Astrocyte (in vitro differentiated cells and primary cell): Measurements from ENCODE around the gene ATP9A.

ENCODE experiments used
- CTCF ChIP-seq: IDR thresholded peaks from 2 replicates; pipeline ENCODE4 v1.5.1; 2011; ENCODE audit warnings: low read depth, mild to moderate bottlenecking, inconsistent platforms, low read length, moderate library complexity; ENCODE audit not compliant: insufficient read depth
- EZH2 ChIP-seq: IDR thresholded peaks from 2 replicates; pipeline ENCODE4 v1.6.1; 2012; ENCODE audit warnings: mild to moderate bottlenecking, low read length, inconsistent platforms; ENCODE audit not compliant: insufficient read depth

GRCh38 chr20:51705400-51705799, 62.8 kb downstream of the ATP9A start:
- TF ChIP-seq EZH2 (no peak), CTCF (no peak)
